Measurements from ENCODE around the gene RFPL1. TPM values are rescaled to one million over a fixed set of nuclear protein-coding genes. Genes with fewer than 3 reads are reported as not detected.
"Not testable (repeated sequence)": the region's sequence is repeated elsewhere in the genome, so short reads cannot be mapped to it uniquely, and the experiment has no call there.

Gene RFPL1
- polyA plus RNA-seq, 1 donor, result not detected

GRCh38 chr22:29478326-29479276 is 40.2 kb downstream of the RFPL1 start:
- no peak for DNase-seq (ENCODE audit: low read depth)

DNA sequence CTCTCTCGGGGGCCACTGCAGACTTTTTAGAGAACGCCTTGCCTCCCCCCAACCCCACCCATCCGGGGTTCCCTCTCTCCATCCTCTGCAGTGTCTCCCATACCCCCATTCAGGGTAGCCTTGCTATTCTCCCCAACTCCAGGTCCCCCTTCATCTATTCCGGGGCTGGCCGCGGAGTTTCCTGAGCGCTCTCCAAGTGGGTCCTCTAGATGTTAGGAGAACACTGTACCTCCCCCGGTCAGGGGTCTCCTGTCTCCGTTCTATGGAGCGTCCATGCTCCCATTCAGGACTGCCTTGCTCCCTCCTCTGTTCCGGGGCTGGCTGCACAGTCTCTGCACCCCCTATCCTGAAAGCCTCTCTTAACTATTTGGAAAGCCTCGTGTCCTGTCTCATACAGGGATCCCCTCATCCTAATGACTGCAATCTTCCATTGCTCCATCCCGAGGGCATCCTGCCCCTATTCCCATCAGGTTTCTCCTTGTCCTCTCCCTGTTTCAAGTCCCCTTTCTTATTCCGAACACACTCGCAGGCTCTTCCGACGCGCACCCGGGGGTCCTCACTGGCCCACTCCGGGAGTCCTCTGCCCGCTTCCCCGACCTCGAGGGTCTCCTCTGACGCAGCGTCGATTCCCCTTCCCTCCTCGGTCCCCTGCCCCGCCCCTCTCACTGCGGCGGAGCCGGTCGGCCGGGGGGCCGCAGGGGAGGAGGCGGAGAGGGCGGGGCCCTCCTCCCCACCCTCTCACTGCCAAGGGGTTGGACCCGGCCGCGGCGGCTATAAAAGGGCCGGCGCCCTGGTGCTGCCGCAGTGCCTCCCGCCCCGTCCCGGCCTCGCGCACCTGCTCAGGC is 41.3 kb downstream of the RFPL1 start, which contains the start of gene NEFH:
Gene NEFH (plus strand): TSS at position 802 of the 845 bp plus-strand sequence. CDS start 45 bp downstream, outside the sequence.
- DNase-seq (ENCODE audit: low read depth), result no peak

DNA sequence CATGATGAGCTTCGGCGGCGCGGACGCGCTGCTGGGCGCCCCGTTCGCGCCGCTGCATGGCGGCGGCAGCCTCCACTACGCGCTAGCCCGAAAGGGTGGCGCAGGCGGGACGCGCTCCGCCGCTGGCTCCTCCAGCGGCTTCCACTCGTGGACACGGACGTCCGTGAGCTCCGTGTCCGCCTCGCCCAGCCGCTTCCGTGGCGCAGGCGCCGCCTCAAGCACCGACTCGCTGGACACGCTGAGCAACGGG is 41.8 kb downstream of the RFPL1 start:
- no peak for DNase-seq (ENCODE audit: low read depth)

DNA sequence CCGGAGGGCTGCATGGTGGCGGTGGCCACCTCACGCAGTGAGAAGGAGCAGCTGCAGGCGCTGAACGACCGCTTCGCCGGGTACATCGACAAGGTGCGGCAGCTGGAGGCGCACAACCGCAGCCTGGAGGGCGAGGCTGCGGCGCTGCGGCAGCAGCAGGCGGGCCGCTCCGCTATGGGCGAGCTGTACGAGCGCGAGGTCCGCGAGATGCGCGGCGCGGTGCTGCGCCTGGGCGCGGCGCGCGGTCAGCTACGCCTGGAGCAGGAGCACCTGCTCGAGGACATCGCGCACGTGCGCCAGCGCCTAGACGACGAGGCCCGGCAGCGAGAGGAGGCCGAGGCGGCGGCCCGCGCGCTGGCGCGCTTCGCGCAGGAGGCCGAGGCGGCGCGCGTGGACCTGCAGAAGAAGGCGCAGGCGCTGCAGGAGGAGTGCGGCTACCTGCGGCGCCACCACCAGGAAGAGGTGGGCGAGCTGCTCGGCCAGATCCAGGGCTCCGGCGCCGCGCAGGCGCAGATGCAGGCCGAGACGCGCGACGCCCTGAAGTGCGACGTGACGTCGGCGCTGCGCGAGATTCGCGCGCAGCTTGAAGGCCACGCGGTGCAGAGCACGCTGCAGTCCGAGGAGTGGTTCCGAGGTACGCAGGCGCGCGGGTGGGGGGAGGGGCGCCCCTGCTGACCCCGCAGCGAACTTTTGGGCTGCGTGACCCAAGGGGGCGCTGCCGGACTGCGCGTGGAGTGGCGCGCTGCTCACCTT is 42.3 kb downstream of the RFPL1 start:
- peak; percentile 43 for DNase-seq (ENCODE audit: low read depth)

GRCh38 chr22:29481265-29482000 is 43.0 kb downstream of the RFPL1 start:
- DNase-seq (ENCODE audit: low read depth), result no peak

DNA sequence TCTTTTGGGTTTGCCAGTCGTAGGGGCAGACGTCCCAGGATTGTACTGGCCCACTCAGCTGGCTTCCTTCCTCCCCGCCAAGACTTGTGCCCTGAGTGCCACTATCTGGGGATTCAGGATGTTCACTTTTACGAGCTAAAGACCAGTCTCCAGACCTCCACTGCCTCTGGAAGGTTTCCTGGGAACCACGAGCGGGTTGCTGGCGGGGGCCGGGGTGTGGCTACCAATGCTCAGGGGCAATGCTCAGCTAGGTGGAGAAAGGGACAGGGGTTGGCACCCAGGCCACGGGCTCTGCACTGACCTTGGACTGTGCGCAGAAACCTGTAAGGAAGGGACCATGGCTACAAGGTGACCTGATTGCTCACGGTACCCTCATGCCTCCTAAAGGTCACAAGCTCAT is 43.9 kb downstream of the RFPL1 start:
- no peak for DNase-seq (ENCODE audit: low read depth)

- DNase-seq (ENCODE audit: low read depth), result no peak
These were observed 44.3 kb downstream of the RFPL1 start for GRCh38 chr22:29482726-29483125.

- no peak for DNase-seq (ENCODE audit: low read depth)
These were observed 44.9 kb downstream of the RFPL1 start for GRCh38 chr22:29483254-29483653.

DNA sequence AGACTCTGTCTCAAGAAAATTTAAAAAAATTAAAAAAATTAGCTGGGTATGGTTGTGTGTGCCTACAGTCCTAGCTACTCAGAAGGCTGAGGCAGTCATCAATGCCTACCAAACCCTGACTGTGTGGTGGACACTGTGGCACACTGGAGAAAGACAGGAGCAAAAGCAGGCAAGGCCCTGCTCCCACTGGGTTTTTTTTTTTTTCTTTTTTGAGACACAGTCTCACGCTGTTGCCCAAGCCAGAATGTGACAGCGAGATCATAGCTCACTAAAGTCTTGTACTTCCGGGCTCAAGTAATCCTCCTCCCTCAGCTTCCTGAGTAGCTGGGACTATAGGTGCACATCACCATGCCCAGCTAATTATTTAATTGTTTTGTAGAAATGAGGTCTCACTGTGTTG is 46.3 kb downstream of the RFPL1 start:
- no peak for DNase-seq (ENCODE audit: low read depth)

DNA sequence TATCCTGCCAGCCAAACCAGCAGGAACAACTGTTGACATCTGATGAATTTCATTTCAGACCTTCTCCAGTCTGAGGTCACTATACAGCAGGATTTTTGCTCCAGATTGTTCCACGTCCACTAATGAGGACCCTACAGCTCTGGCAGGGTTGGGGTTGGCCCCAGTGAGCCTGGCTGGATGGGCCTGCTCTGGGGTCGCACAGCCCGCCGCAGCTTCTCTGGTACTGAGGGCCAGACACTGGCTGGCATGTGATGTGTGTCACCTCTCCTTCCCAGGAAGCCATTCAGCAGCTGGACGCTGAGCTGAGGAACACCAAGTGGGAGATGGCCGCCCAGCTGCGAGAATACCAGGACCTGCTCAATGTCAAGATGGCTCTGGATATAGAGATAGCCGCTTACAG is 47.1 kb downstream of the RFPL1 start:
- DNase-seq (ENCODE audit: low read depth), result no peak

DNA sequence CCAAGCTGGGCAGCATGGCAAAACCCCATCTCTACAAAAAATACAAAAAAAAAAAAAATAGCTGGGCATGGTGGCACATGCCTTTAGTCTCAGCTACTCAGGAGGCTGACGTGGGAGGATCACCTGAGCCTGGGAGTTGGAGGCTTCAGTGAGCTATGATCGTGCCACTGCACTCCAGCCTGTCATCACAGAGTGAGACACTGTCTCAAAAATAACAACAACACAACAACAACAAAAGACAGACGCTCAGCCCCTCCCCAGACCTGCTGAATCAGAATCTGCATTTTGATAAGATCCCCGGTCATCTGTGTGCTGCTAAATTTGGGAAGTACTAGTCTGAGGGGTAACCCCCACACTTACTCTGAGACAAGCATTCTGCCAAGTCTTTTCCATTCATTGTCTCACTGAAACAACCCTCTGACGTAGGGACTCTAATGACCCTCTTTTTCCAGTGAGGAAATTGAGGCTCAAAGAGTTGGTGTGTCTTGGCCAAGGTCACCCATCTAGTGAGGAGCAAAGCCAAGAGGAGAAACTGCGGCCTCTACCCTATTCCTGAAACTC is 49.1 kb downstream of the RFPL1 start:
- DNase-seq (ENCODE audit: low read depth), result no peak

DNA sequence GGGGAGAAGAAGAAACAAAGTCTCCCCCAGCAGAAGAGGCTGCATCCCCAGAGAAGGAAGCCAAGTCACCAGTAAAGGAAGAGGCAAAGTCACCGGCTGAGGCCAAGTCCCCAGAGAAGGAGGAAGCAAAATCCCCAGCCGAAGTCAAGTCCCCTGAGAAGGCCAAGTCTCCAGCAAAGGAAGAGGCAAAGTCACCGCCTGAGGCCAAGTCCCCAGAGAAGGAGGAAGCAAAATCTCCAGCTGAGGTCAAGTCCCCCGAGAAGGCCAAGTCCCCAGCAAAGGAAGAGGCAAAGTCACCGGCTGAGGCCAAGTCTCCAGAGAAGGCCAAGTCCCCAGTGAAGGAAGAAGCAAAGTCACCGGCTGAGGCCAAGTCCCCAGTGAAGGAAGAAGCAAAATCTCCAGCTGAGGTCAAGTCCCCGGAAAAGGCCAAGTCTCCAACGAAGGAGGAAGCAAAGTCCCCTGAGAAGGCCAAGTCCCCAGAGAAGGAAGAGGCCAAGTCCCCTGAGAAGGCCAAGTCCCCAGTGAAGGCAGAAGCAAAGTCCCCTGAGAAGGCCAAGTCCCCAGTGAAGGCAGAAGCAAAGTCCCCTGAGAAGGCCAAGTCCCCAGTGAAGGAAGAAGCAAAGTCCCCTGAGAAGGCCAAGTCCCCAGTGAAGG is 50.9 kb downstream of the RFPL1 start:
- DNase-seq (ENCODE audit: low read depth), result not testable (repeated sequence)

- no peak for DNase-seq (ENCODE audit: low read depth)
These were observed 52.6 kb downstream of the RFPL1 start for GRCh38 chr22:29491012-29491411.

Other genes with a start within 250 kb of the RFPL1 start
- 7.5 TPM for gene EMID1, start 232.7 kb upstream of the RFPL1 start, polyA plus RNA-seq (ENCODE audit: insufficient read length)
- 22.9 TPM for gene RHBDD3, start 170.6 kb upstream of the RFPL1 start, polyA plus RNA-seq (ENCODE audit: insufficient read length)
- gene EWSR1, start 170.3 kb upstream of the RFPL1 start, polyA plus RNA-seq (ENCODE audit: insufficient read length), result 157 TPM
- gene GAS2L1, start 131.9 kb upstream of the RFPL1 start, polyA plus RNA-seq (ENCODE audit: insufficient read length), result 9.6 TPM
- gene RASL10A, start 122.9 kb upstream of the RFPL1 start, polyA plus RNA-seq (ENCODE audit: insufficient read length), result 2.5 TPM
- 23.9 TPM for gene AP1B1, start 50.0 kb upstream of the RFPL1 start, polyA plus RNA-seq (ENCODE audit: insufficient read length)
- gene NEFH, start 41.6 kb downstream of the RFPL1 start, polyA plus RNA-seq (ENCODE audit: insufficient read length), result 1.5 TPM
- 22.4 TPM for gene THOC5, start 115.2 kb downstream of the RFPL1 start, polyA plus RNA-seq (ENCODE audit: insufficient read length)
- gene NIPSNAP1, start 142.5 kb downstream of the RFPL1 start, polyA plus RNA-seq (ENCODE audit: insufficient read length), result 28.2 TPM
- 18.0 TPM for gene NF2, start 165.1 kb downstream of the RFPL1 start, polyA plus RNA-seq (ENCODE audit: insufficient read length)